ENCODE measurements around the gene CHGA.

The CHGA gene

GRCh38 chr14:92931681-92932447 is 8.9 kb downstream of the CHGA start:
- H3K4me3 ChIP-seq (ENCODE audit: low read depth, low read length) = no peak overlapping the region
- CTCF ChIA-PET = interaction anchor here (0.9 to 1.9 kb wide), 4 partner anchors 20 to 229 kb away, joined by 3 to 6 read pairs (median 4); no protein-coding TSS in a partner anchor

GRCh38 chr14:92932448-92933395 is 9.8 kb downstream of the CHGA start:
- CTCF ChIA-PET = interaction anchor here (0.9 to 1.5 kb wide), 3 partner anchors 20 to 228 kb away, joined by 3 to 5 read pairs (median 4); no protein-coding TSS in a partner anchor
- DNase-seq (ENCODE audit: low read depth, low spot score) = no peak
- H3K4me3 ChIP-seq (ENCODE audit: low read depth, low read length) = no peak overlapping the region
- no peak for TF ChIP-seq CTCF (IDR thresholded peaks at IDR 0.05; ENCODE audit: insufficient read depth, low read length, missing control alignments)
- POLR2A ChIA-PET = no interaction called here

More at GRCh38 chr14:92931681-92932447, 8.9 kb downstream of the CHGA start:
- POLR2A ChIA-PET = no interaction called here
- no peak for TF ChIP-seq CTCF (IDR thresholded peaks at IDR 0.05; ENCODE audit: insufficient read depth, low read length, missing control alignments)
- DNase-seq (ENCODE audit: low read depth, low spot score) = no peak

- POLR2A ChIA-PET = no interaction called here
- CTCF ChIA-PET = interaction anchor here (1.1 to 2.1 kb wide), 2 partner anchors 20 to 180 kb away, joined by 5 to 8 read pairs; no protein-coding TSS in a partner anchor
- H3K4me3 ChIP-seq (ENCODE audit: low read depth, low read length) = no peak overlapping the region
- no peak for DNase-seq (ENCODE audit: low read depth, low spot score)
- TF ChIP-seq CTCF (IDR thresholded peaks at IDR 0.05; ENCODE audit: insufficient read depth, low read length, missing control alignments) = no peak
These were observed 10.5 kb downstream of the CHGA start for GRCh38 chr14:92933481-92933880.

- DNase-seq (ENCODE audit: low read depth, low spot score) = no peak
- no peak overlapping the region for H3K4me3 ChIP-seq (ENCODE audit: low read depth, low read length)
- POLR2A ChIA-PET = no interaction called here
- TF ChIP-seq CTCF (IDR thresholded peaks at IDR 0.05; ENCODE audit: insufficient read depth, low read length, missing control alignments) = no peak
- CTCF ChIA-PET = interaction anchor here (1.1 to 2.1 kb wide), 4 partner anchors 12 to 179 kb away, joined by 4 to 8 read pairs (median 6); no protein-coding TSS in a partner anchor
These were observed 11.5 kb downstream of the CHGA start for GRCh38 chr14:92934196-92935085.

- ChIA-PET POLR2A (no interaction called here), CTCF (interaction anchor here (1.6 to 2.1 kb wide), 3 partner anchors 10 to 178 kb away, joined by 4 to 8 read pairs (median 7); no protein-coding TSS in a partner anchor)
- H3K4me3 ChIP-seq (ENCODE audit: low read depth, low read length) = no peak overlapping the region
- DNase-seq (ENCODE audit: low read depth, low spot score) = no peak
- no peak for TF ChIP-seq CTCF (IDR thresholded peaks at IDR 0.05; ENCODE audit: insufficient read depth, low read length, missing control alignments)
These were observed 12.5 kb downstream of the CHGA start for GRCh38 chr14:92935446-92935845.

All from AG04449 (cell line).